ENCODE data around the gene C11orf54. TPM values are rescaled to one million over a fixed set of nuclear protein-coding genes. Genes with fewer than 3 reads are reported as not detected.

C11orf54 gene
- total RNA-seq, 1 donor from 2014 or later = 22.2 TPM

DNA sequence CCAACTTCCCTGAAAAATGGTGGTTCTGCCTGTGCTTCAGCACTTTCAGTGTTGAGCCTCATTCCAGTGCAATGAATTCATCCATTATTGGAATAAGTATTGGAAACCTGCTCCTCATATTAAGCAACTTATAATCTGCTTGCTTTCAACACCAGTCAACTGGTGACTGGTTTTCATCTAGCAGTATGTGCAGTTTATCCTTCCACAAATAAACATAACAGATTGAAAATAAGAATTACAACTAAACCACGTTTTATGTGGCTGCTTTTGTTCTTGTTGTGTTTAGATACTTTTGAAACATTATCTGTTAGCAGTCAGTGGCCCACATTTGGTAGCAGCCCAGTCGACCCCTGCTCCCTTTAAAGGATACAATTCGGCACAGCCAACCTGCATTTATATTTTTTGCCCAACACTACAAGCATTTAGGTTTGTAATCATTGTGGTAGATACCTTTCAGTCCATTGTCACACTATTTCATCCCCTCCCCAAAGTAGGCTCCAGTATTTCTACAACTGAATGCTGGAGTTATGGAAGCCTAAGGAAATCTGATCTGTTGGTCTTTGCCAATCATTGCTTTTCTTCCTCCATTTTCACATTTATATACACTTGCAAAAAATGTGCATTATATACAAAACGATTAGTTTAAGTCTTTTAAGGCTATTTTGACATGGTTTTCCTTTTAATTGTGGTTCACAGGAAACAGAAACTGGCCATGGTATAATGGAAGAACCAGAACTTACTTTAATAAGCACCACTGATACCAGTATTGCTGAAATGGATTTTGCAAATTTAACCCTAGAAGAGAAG is 13.3 kb upstream of the C11orf54 start:
- peaks cover 16% of the 10 kb centered on the region for H3K4me1 Mint-ChIP-seq
- intact Hi-C loops (cut with micrococcal nuclease) = no loop called here

DNA sequence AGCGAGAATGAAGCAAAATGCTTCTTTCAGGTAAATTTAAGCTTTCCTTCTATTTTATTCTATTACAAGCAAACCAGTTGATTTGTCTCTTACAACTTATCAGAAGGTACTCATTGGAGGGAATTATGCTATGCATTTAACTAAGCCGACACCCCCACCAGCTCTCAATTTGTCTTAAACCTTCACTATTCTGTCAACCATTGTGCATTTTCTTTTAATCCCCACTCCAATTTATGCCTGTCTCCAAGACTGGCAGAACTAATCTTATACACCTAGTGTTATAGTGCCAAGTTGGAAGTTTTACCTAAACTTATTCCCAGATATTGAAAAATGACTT is 12.7 kb upstream of the C11orf54 start:
- Mint-ChIP-seq H3K4me3 (no peak overlapping the region), H3K4me1 (peaks cover 21% of the 10 kb centered on the region), H3K27me3 (no peaks in the 10 kb centered on the region), H3K27ac (peak overlapping the region; percentile 60), H3K9me3 (no peaks in the 10 kb centered on the region), H3K36me3 (ENCODE audit: low read depth) (peaks cover 68% of the 10 kb centered on the region)
- DNase-seq = no peak
- intact Hi-C loops (cut with micrococcal nuclease) = no loop called here

More for the DNA sequence above, 13.3 kb upstream of the C11orf54 start:
- DNase-seq = peak; percentile 43
- Mint-ChIP-seq H3K9me3 (no peaks in the 10 kb centered on the region), H3K27ac (peak overlapping the region; percentile 34), H3K27me3 (no peaks in the 10 kb centered on the region), H3K4me3 (no peak overlapping the region), H3K36me3 (ENCODE audit: low read depth) (peaks cover 65% of the 10 kb centered on the region)

DNA sequence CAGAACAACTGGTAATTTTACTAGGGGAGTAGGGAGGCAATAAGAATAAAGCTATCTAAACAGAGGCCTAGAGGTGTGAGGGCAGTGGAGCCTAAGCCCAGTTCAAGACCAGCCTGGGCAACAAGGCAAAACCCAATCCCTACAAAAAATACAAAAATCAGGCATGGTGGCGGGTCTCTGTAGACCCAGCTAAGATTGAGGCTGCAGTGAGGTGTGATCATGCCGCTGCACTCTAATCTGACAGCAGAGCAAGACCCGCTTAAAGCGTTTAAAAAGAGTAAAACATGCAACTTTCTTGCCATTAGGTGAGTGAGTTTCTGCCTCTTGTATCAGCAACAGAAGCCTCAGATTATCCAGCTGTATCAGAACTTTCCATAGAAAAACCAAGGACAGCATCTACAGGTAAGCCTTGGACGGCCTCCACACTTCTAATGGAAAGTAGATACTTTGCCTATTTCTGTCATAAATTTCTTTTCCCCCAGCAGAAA is 12.3 kb upstream of the C11orf54 start:
- peaks cover 22% of the 10 kb centered on the region for H3K4me1 Mint-ChIP-seq
- H3K4me3 Mint-ChIP-seq = no peak overlapping the region
- peaks cover 69% of the 10 kb centered on the region for H3K36me3 Mint-ChIP-seq (ENCODE audit: low read depth)

DNA sequence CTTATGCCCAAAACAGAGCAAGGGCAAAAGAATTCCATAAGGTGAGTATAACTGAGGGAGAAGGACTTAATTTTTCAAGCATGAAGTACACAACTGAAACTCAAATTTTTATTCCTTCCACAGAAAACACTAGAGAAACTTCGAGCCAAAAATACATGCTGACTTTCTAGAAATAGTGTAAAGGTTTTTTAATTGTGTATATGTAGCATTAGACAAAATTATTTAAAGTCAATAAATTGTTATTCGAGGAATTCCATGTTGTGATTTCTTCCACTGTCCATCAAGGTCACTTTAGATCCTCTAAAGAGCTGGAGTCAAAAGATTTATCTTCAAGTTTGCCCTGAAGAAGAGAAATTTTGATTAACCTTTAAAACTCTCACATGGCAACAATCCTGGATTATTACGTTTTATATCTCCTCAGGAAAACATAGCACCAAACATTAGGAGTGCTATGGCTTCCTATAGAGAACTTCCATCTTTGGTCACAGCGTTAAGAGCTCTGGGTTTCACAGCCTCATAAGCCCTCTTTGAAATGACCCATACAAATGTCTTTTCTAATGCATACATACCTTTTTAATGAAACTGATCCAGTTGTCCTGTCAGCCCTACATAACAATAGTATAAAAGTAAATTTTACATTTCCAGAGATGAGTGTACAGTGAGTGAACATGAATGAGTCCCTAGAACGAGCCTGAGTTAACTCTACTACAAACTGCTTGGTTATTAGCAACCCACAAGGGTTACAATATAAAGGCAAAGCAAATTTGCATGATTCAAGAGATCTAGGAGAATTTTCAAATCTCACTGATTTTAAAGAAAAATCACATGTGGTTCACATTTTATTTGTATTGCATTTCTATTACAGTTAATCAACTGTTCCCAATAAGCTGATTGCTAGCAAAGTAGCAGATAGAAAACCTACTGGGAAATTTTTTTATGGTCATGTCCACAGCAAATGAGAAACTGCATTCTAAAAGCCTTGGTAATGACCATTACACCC is 11.1 kb upstream of the C11orf54 start:
- Mint-ChIP-seq H3K27me3 (no peaks in the 10 kb centered on the region), H3K4me3 (no peak overlapping the region), H3K27ac (no peak overlapping the region), H3K4me1 (peaks cover 32% of the 10 kb centered on the region), H3K36me3 (ENCODE audit: low read depth) (peaks cover 75% of the 10 kb centered on the region), H3K9me3 (no peaks in the 10 kb centered on the region)
- intact Hi-C loops (cut with micrococcal nuclease) = no loop called here
- DNase-seq = no peak

More for the DNA sequence above, 12.3 kb upstream of the C11orf54 start:
- H3K27me3 Mint-ChIP-seq = no peaks in the 10 kb centered on the region
- no peak for DNase-seq
- no peaks in the 10 kb centered on the region for H3K9me3 Mint-ChIP-seq
- intact Hi-C loops (cut with micrococcal nuclease) = no loop called here
- peak overlapping the region; percentile 60 for H3K27ac Mint-ChIP-seq

DNA sequence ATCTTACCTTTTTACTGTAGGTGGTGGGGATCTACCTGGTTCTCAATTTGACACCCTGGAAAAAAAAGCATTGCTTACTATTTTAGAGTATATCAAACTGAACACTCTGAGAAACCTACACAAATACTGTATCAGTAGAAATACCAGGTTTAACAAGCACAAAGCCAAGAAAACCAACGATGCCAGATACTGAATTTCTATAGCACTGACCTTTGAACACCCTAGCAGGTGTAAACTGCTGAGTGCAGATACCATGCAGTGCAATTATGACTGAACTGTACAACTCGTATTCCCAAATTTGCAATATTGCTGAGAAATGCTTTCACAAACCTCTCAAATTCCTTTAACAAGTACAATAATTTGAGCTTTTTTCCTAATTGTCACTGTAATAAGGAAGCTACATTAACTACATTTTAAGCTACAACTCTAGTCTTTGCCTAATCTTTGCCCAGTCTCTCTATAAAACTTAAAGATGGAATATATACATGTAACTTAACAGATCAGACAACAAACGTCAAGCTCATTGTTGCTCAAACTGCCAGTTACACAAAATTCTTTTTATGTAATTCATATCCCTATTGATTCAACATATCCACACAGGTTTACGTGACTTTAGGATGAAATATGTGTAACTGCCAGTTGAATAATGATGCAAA is 9.1 kb upstream of the C11orf54 start:
- H3K4me3 Mint-ChIP-seq = no peak overlapping the region
- intact Hi-C loops (cut with micrococcal nuclease) = no loop called here
- no peak overlapping the region for H3K27ac Mint-ChIP-seq

DNA sequence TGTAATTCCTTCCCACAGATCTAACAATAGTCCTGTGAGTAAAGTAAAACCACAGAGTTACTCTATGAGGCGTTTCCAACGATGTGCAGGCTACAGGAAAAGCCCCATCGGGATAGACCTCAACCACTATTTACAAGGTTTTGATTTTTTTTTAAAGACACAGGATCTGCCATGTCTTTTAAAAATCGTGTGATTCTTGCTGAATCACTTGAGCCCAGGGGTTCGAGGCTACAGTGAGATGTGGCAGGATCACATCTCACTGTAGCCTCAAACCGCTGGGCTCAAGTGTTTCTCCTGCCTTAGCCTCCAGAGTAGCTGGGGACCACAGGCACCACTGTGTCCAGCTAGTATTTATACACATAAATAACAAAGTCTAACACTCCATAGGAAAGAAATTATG is 8.0 kb upstream of the C11orf54 start:
- Mint-ChIP-seq H3K4me3 (peak overlapping the region; percentile 33), H3K27ac (no peak overlapping the region)

More for the DNA sequence above, 9.1 kb upstream of the C11orf54 start:
- Mint-ChIP-seq H3K4me1 (peaks cover 43% of the 10 kb centered on the region), H3K36me3 (ENCODE audit: low read depth) (peaks cover 83% of the 10 kb centered on the region), H3K9me3 (no peaks in the 10 kb centered on the region), H3K27me3 (no peaks in the 10 kb centered on the region)
- peak; percentile 30 for DNase-seq

DNA sequence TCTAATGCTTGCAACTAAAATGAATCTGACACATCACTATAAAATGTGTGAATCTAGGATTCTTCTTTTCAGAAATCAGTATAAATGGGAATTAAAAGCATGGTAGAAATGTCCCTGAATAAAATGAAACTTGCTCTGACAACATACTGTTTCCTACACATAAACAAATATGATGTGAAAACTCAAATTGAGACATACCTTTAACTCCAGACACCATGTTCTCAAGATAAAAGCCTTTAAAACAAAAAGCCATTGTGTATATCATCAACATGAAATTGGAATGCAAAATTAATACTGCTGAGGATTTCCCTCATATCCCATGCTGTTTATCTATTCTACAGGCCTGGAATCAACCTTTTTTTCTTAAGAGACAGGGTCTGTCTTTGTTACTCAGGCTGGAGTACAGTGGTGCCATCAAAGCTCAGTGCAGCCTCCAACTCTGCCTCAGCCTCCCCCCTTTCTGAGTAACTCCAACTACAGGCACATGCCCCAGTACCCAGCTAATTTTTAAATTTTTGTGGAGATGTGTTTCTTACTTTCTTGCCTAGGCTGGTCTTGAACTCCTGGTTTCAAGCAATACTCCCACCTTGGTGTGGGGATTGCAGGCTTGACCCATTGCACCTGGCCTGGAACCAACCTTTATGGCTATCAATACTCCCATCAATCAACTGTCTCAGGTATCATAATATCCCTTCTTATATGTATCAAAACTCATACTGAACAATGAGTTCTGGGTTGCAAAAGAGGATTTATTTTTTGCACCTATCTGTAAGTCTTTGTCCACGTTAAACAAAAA is 6.8 kb upstream of the C11orf54 start:
- Mint-ChIP-seq H3K4me3 (peak overlapping the region; percentile 61), H3K36me3 (ENCODE audit: low read depth) (peaks cover 87% of the 10 kb centered on the region), H3K27ac (peak overlapping the region; percentile 37), H3K27me3 (no peaks in the 10 kb centered on the region), H3K9me3 (no peaks in the 10 kb centered on the region), H3K4me1 (peaks cover 60% of the 10 kb centered on the region)
- intact Hi-C loops (cut with micrococcal nuclease) = no loop called here
- DNase-seq = no peak

More for the DNA sequence above, 8.0 kb upstream of the C11orf54 start:
- Mint-ChIP-seq H3K4me1 (peaks cover 54% of the 10 kb centered on the region), H3K27me3 (no peaks in the 10 kb centered on the region), H3K9me3 (no peaks in the 10 kb centered on the region), H3K36me3 (ENCODE audit: low read depth) (peaks cover 87% of the 10 kb centered on the region)
- intact Hi-C loops (cut with micrococcal nuclease) = no loop called here
- no peak for DNase-seq

DNA sequence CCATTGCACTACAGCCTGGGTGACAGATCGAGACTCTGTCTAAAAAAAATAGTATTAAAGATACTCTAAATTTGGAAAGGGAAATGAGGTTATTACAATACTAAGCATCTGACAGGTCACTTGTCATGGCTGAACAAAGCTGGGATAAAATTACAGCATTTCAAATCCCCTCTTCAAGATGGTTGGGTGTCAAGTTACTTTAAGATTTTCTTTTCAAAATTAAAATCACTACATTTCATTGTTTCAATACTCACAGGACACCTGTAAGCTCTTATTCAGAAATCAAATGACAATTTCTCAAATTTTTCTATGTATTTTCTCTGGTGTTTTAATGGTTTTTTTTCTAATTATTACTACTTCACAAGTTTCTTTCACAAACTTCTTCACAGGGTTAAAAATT is 5.8 kb upstream of the C11orf54 start:
- no peak overlapping the region for H3K4me3 Mint-ChIP-seq
- no peaks in the 10 kb centered on the region for H3K27me3 Mint-ChIP-seq
- no peak for DNase-seq
- H3K36me3 Mint-ChIP-seq (ENCODE audit: low read depth) = peaks cover 87% of the 10 kb centered on the region
- H3K4me1 Mint-ChIP-seq = peaks cover 61% of the 10 kb centered on the region
- H3K27ac Mint-ChIP-seq = no peak overlapping the region
- intact Hi-C loops (cut with micrococcal nuclease) = no loop called here
- no peaks in the 10 kb centered on the region for H3K9me3 Mint-ChIP-seq

DNA sequence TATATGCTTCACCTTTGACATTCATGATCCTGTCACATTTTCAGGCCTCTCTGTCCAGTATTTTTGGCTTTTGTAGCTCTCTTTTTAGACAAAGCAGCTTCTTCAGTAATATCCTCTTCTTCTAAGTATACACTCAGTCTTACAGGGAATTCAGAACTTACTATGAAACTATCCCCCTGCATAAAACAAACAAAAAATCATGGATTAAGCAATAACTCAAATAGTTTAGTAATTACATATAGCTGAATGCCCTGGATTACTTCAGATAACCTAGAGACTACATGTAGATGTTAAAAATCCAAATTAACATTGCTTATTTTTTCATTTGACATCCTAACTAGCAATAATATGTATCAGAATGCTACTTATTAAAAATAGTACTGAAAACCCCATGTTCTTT is 5.3 kb upstream of the C11orf54 start:
- H3K27ac Mint-ChIP-seq = no peak overlapping the region
- peaks cover 91% of the 10 kb centered on the region for H3K36me3 Mint-ChIP-seq (ENCODE audit: low read depth)
- H3K4me3 Mint-ChIP-seq = peak overlapping the region; percentile 77
- no peaks in the 10 kb centered on the region for H3K9me3 Mint-ChIP-seq
- intact Hi-C loops (cut with micrococcal nuclease) = no loop called here
- no peaks in the 10 kb centered on the region for H3K27me3 Mint-ChIP-seq
- H3K4me1 Mint-ChIP-seq = peaks cover 62% of the 10 kb centered on the region
- DNase-seq = no peak

DNA sequence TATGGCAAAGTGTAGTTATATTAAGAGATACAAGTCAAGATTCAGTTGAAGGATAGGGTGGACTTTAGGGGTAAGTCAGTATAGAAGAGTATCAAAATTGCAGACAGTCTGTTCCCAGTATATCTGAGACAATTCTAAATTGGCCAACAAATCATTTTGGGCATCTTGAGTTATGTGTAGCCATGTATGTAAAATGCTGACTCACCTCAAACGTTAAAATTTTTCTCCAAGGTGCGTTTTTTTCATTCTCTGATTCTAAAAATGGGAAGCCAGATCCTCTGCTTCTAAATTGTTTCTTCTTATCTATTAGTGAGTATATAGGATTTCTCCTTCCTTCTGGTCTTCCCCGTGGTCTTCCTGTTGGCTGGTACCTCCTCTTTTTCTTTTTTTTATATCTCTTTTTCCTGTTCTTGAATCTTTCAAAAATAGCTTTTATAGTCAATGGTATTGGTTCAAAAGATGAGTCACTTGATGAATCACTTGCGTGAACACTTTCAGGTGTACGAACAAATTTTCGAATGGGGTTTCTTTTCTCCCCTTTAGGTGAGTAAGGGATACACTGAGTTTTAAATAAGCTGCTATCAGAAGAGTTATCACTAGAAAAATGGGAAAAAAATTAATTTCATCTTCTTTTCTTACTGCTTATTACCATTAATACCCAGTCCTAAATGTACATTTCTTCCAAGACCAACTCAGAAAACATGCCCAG is 3.4 kb upstream of the C11orf54 start:
- H3K36me3 Mint-ChIP-seq (ENCODE audit: low read depth) = peaks cover 80% of the 10 kb centered on the region
- no peaks in the 10 kb centered on the region for H3K9me3 Mint-ChIP-seq
- peak overlapping the region; percentile 79 for H3K27ac Mint-ChIP-seq
- intact Hi-C loops (cut with micrococcal nuclease) = loop anchor here (1.0 kb wide), 1 partner anchor 21 kb away; no protein-coding TSS in a partner anchor
- H3K27me3 Mint-ChIP-seq = no peaks in the 10 kb centered on the region
- H3K4me1 Mint-ChIP-seq = peaks cover 60% of the 10 kb centered on the region
- DNase-seq = no peak
- peak overlapping the region; percentile 100 for H3K4me3 Mint-ChIP-seq

DNA sequence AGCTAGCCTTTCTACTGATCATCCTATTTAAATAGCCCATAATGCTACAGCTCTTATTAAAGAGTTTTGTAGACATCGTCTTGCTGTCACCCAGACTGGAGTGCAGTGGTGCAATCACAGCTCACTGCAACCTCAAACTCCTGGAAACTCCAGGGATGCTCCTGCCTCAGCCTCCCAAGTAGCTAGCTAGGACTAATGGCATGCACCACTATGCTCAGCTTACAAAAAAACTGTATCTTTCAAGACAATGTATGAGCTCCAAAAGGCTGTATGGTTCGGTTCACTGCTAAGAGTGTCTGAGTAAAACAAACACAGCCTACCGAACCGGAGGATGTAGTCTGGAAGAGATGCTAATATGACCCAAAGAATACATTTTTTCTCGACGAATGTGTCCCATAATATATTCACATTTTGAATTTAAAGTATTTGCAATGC is 2.8 kb upstream of the C11orf54 start:
- peak overlapping the region; percentile 100 for H3K4me3 Mint-ChIP-seq
- no peaks in the 10 kb centered on the region for H3K9me3 Mint-ChIP-seq
- peak overlapping the region; percentile 79 for H3K27ac Mint-ChIP-seq
- intact Hi-C loops (cut with micrococcal nuclease) = loop anchor here (1.0 kb wide), 1 partner anchor 21 kb away; no protein-coding TSS in a partner anchor
- no peaks in the 10 kb centered on the region for H3K27me3 Mint-ChIP-seq
- DNase-seq = peak; percentile 63
- peaks cover 74% of the 10 kb centered on the region for H3K36me3 Mint-ChIP-seq (ENCODE audit: low read depth)
- H3K4me1 Mint-ChIP-seq = peaks cover 57% of the 10 kb centered on the region

DNA sequence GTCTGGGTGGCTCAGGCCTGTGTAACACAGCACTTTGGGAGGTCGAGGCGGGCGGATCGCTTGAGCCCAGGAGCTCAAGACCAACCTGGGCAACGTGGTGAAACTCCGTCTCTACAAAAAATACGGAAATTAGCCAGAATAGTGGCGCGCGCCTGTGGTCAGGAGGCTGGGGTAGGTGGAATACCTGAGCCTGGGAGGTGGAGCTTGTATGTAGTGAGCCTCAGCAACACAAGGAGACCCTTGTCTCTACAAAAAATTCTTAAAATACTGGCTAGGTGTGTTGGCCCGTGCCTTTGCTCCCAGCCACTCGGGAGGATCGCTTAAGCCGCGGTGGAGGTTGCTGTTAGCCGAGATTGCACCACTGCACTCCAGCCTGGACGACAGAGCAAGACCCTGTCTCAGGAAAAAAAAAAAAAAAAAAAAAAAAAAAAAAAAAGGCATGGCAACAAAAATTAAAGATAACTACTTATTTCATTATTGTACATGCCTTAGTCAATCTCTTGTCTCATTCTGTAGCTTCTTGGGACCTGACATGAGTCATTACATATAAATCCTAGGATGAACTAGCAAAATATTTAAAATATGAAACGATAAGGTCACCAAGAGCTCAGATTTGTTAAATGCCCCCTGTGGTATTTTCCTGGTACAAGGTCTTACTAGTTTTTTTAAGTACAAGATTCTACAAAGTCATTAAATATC is 1.3 kb upstream of the C11orf54 start:
- H3K27me3 Mint-ChIP-seq = no peaks in the 10 kb centered on the region

More for the DNA sequence above, 1.3 kb upstream of the C11orf54 start:
- H3K4me3 Mint-ChIP-seq = peak overlapping the region; percentile 100
- H3K36me3 Mint-ChIP-seq (ENCODE audit: low read depth) = peaks cover 61% of the 10 kb centered on the region
- peaks cover 47% of the 10 kb centered on the region for H3K4me1 Mint-ChIP-seq
- intact Hi-C loops (cut with micrococcal nuclease) = loop anchor here (2.0 to 5.0 kb wide), 3 partner anchors 51 to 543 kb away; partner anchors contain the start of genes CEP295 and SLC36A4
- no peaks in the 10 kb centered on the region for H3K9me3 Mint-ChIP-seq
- H3K27ac Mint-ChIP-seq = peak overlapping the region; percentile 99
- peak; percentile 78 for DNase-seq
